HEK293 (cell line): Measurements from ENCODE around the gene ZNF648.

Source experiments
- CTCF ChIA-PET: fragments of 350-600 bp; formaldehyde crosslinking; extraction: SDS; loops from one replicate; lab custom pipeline; 2021; ENCODE audit warnings: antibody characterized with exemption; lab: Yijun Ruan, JAX
- POLR2A ChIA-PET: fragments of 300-600 bp; formaldehyde crosslinking; extraction: SDS; loops from one replicate; lab custom pipeline; 2020; ENCODE audit warnings: antibody characterized with exemption, inconsistent platforms; lab: Yijun Ruan, JAX
- H3K27ac ChIP-seq: fragments of 200-500 bp; sonication (Bioruptor generic); 2 replicates; pipeline ENCODE4 v1.5.1; 2014; ENCODE audit warnings: low read depth, low read length, control low read depth, inconsistent platforms; ENCODE audit errors: extremely low read depth
- H3K36me3 ChIP-seq, 2 experiments: fragments of 200-500 bp in 1 of 2; sonication (Bioruptor generic) in 1 of 2; 1 replicate in 1 of 2; 2 replicates in 1 of 2; pipeline ENCODE4 v1.5.1; 2014 to 2017; ENCODE audit warnings: inconsistent platforms in 2 of 2, low read length in 2 of 2; ENCODE audit not compliant: control insufficient read depth in 2 of 2, insufficient read depth in 1 of 2
- H3K4me1 ChIP-seq: fragments of 200-500 bp; sonication (Bioruptor generic); 2 replicates; pipeline ENCODE4 v1.5.1; 2014; ENCODE audit warnings: mild to moderate bottlenecking, low read length, inconsistent platforms; ENCODE audit not compliant: control insufficient read depth, insufficient read depth
- H3K4me3 ChIP-seq: 2 replicates; pipeline ENCODE4 v1.5.1; 2011; ENCODE audit warnings: low read depth, mild to moderate bottlenecking, control low read depth, low read length, moderate library complexity
- H3K9me3 ChIP-seq: fragments of 200-500 bp; sonication (Bioruptor generic); 2 replicates; pipeline ENCODE4 v1.5.1; 2014; ENCODE audit warnings: low read depth, low read length, inconsistent platforms; ENCODE audit not compliant: control insufficient read depth, insufficient read depth
- TCF7L2 ChIP-seq: IDR thresholded peaks from 2 replicates; pipeline ENCODE4 v1.6.1; 2011; ENCODE audit warnings: low read depth, mild to moderate bottlenecking, inconsistent platforms, low read length, moderate library complexity, borderline replicate concordance
- WT1 ChIP-seq: fragments of 450-650 bp; formaldehyde crosslinking; IDR thresholded peaks from 2 replicates; pipeline ENCODE4 v1.5.1; 2016; ENCODE audit warnings: missing biosample characterization, missing genetic modification characterization
- YY2 ChIP-seq: fragments of 450-650 bp; formaldehyde crosslinking; IDR thresholded peaks from 2 replicates; pipeline ENCODE4 v1.5.1; 2016; ENCODE audit warnings: missing biosample characterization, missing genetic modification characterization
- ZBTB20 ChIP-seq: fragments of 450-650 bp; formaldehyde crosslinking; IDR thresholded peaks from 2 replicates; pipeline ENCODE4 v1.5.1; 2016; ENCODE audit warnings: missing biosample characterization, missing genetic modification characterization
- ZBTB48 ChIP-seq: fragments of 450-650 bp; formaldehyde crosslinking; IDR thresholded peaks from 2 replicates; pipeline ENCODE4 v1.5.1; 2016; ENCODE audit warnings: missing biosample characterization, missing genetic modification characterization
- ZNF23 ChIP-seq: fragments of 450-650 bp; formaldehyde crosslinking; IDR thresholded peaks from 2 replicates; pipeline ENCODE4 v1.5.1; 2016; ENCODE audit warnings: missing biosample characterization, missing genetic modification characterization, borderline replicate concordance
- ZNF239 ChIP-seq: fragments of 450-650 bp; formaldehyde crosslinking; IDR thresholded peaks from 2 replicates; pipeline ENCODE4 v1.5.1; 2016; ENCODE audit warnings: missing biosample characterization, missing genetic modification characterization
- ZNF266 ChIP-seq: fragments of 450-650 bp; formaldehyde crosslinking; IDR thresholded peaks from 2 replicates; pipeline ENCODE4 v1.5.1; 2016; ENCODE audit warnings: missing biosample characterization, missing genetic modification characterization, low read depth
- ZNF341 ChIP-seq: fragments of 450-650 bp; formaldehyde crosslinking; IDR thresholded peaks from 2 replicates; pipeline ENCODE4; 2016; ENCODE audit warnings: low read depth, missing biosample characterization, missing genetic modification characterization
- ZNF549 ChIP-seq: fragments of 450-650 bp; IDR thresholded peaks from 2 replicates; pipeline ENCODE4 v1.5.1; 2018; ENCODE audit warnings: missing biosample characterization, missing genetic modification characterization, mild to moderate bottlenecking, inconsistent platforms, moderate library complexity
- ZNF555 ChIP-seq: fragments of 450-650 bp; formaldehyde crosslinking; conservative IDR thresholded peaks from 2 replicates; pipeline ENCODE4 v1.5.1; 2017; ENCODE audit warnings: missing biosample characterization, mild to moderate bottlenecking, missing genetic modification characterization, inconsistent platforms
- ZNF561 ChIP-seq: fragments of 450-650 bp; IDR thresholded peaks from 2 replicates; pipeline ENCODE4 v1.5.1; 2018; ENCODE audit warnings: missing biosample characterization, missing genetic modification characterization, borderline replicate concordance
- ZNF701 ChIP-seq: fragments of 450-650 bp; formaldehyde crosslinking; IDR thresholded peaks from 2 replicates; pipeline ENCODE4 v1.5.1; 2016; ENCODE audit warnings: missing biosample characterization, missing genetic modification characterization
- ZNF785 ChIP-seq: fragments of 450-650 bp; formaldehyde crosslinking; IDR thresholded peaks from 2 replicates; pipeline ENCODE4 v1.5.1; 2016; ENCODE audit warnings: missing biosample characterization, missing genetic modification characterization
- TF ChIP-seq, protein P1 (sequence below): fragments of 450-650 bp; formaldehyde crosslinking; IDR thresholded peaks from 2 replicates; pipeline ENCODE4 v1.5.1; 2016; ENCODE audit warnings: missing biosample characterization, missing genetic modification characterization
- TF ChIP-seq, protein P2 (sequence below): fragments of 450-650 bp; formaldehyde crosslinking; optimal IDR thresholded peaks from 2 replicates; pipeline ENCODE3; 2016; ENCODE audit warnings: missing biosample characterization, mild to moderate bottlenecking, missing genetic modification characterization
- TF ChIP-seq, protein P3 (sequence below): fragments of 450-650 bp; formaldehyde crosslinking; IDR thresholded peaks from 2 replicates; pipeline ENCODE4 v1.5.0; 2017; ENCODE audit warnings: missing biosample characterization, missing genetic modification characterization, borderline replicate concordance
- TF ChIP-seq, protein P4 (sequence below): fragments of 450-650 bp; formaldehyde crosslinking; IDR thresholded peaks from 2 replicates; pipeline ENCODE4 v1.5.1; 2016; ENCODE audit warnings: missing biosample characterization, missing genetic modification characterization, borderline replicate concordance
- TF ChIP-seq, protein P5 (sequence below): fragments of 450-650 bp; formaldehyde crosslinking; IDR thresholded peaks from 2 replicates; pipeline ENCODE4 v1.5.1; 2016; ENCODE audit warnings: missing biosample characterization, missing genetic modification characterization

The ZNF648 gene

GRCh38 chr1:182065126-182065845 lies 3.8 kb upstream of the ZNF648 start (continued):
- TF ChIP-seq, protein P1, sequence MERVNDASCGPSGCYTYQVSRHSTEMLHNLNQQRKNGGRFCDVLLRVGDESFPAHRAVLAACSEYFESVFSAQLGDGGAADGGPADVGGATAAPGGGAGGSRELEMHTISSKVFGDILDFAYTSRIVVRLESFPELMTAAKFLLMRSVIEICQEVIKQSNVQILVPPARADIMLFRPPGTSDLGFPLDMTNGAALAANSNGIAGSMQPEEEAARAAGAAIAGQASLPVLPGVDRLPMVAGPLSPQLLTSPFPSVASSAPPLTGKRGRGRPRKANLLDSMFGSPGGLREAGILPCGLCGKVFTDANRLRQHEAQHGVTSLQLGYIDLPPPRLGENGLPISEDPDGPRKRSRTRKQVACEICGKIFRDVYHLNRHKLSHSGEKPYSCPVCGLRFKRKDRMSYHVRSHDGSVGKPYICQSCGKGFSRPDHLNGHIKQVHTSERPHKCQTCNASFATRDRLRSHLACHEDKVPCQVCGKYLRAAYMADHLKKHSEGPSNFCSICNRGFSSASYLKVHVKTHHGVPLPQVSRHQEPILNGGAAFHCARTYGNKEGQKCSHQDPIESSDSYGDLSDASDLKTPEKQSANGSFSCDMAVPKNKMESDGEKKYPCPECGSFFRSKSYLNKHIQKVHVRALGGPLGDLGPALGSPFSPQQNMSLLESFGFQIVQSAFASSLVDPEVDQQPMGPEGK, result no peak
- TF ChIP-seq, protein P2, sequence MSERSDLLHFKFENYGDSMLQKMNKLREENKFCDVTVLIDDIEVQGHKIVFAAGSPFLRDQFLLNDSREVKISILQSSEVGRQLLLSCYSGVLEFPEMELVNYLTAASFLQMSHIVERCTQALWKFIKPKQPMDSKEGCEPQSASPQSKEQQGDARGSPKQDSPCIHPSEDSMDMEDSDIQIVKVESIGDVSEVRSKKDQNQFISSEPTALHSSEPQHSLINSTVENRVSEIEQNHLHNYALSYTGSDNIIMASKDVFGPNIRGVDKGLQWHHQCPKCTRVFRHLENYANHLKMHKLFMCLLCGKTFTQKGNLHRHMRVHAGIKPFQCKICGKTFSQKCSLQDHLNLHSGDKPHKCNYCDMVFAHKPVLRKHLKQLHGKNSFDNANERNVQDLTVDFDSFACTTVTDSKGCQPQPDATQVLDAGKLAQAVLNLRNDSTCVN, result no peak
- TF ChIP-seq ZNF239 (tag by site-specific recombination), result no peak

DNA sequence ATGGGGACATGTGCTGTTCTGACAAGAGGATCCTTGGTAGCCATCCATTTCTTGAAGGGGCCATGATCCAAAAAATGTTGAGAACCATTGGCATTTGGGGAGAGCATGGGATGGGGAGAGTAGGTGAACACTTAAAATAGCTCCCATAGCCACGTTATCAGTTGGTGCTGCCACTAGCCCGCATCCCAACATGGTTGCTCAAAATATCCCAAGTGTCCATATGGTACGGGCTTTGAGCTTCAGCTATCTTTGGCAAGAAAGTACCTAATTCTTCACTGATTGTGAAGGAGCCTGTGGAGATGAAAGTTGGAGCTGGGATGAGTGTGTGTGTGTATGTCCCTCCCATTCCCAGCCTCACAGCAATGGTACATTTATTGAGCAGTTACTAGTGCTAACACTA lies 3.1 kb upstream of the ZNF648 start:
- Histone ChIP-seq H3K4me3 (no peak overlapping the region), H3K36me3 (no peaks in the 10 kb centered on the region), H3K9me3 (no peaks in the 10 kb centered on the region), H3K4me1 (no peaks in the 10 kb centered on the region), H3K27ac (no peak overlapping the region)
- ChIA-PET CTCF (interaction anchor here (0.6 to 1.1 kb wide), 4 partner anchors 10 to 128 kb away, joined by 3 to 6 read pairs (median 3); no protein-coding TSS in a partner anchor), POLR2A (no interaction called here)
- no peak for TF ChIP-seq ZNF341 (tag by site-specific recombination)
- TF ChIP-seq, protein P1, result no peak
- no peak for TF ChIP-seq ZNF549 (tag by site-specific recombination)
- TF ChIP-seq YY2 (tag by site-specific recombination), result no peak
- TF ChIP-seq ZNF561 (tag by site-specific recombination), result no peak
- TF ChIP-seq WT1 (tag by site-specific recombination), result no peak
- TF ChIP-seq ZBTB20 (tag by site-specific recombination), result no peak
- no peak for TF ChIP-seq ZNF23
- no peak for TF ChIP-seq ZNF785 (tag by site-specific recombination)
- no peak for TF ChIP-seq ZNF701 (tag by site-specific recombination)
- TF ChIP-seq ZNF555 (tag by site-specific recombination), result no peak
- TF ChIP-seq, protein P3, sequence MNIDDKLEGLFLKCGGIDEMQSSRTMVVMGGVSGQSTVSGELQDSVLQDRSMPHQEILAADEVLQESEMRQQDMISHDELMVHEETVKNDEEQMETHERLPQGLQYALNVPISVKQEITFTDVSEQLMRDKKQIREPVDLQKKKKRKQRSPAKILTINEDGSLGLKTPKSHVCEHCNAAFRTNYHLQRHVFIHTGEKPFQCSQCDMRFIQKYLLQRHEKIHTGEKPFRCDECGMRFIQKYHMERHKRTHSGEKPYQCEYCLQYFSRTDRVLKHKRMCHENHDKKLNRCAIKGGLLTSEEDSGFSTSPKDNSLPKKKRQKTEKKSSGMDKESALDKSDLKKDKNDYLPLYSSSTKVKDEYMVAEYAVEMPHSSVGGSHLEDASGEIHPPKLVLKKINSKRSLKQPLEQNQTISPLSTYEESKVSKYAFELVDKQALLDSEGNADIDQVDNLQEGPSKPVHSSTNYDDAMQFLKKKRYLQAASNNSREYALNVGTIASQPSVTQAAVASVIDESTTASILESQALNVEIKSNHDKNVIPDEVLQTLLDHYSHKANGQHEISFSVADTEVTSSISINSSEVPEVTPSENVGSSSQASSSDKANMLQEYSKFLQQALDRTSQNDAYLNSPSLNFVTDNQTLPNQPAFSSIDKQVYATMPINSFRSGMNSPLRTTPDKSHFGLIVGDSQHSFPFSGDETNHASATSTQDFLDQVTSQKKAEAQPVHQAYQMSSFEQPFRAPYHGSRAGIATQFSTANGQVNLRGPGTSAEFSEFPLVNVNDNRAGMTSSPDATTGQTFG (tag by site-specific recombination), result no peak
- TF ChIP-seq ZBTB48 (tag by site-specific recombination), result no peak
- no peak for TF ChIP-seq ZNF266 (tag by site-specific recombination)
- TF ChIP-seq, protein P4, sequence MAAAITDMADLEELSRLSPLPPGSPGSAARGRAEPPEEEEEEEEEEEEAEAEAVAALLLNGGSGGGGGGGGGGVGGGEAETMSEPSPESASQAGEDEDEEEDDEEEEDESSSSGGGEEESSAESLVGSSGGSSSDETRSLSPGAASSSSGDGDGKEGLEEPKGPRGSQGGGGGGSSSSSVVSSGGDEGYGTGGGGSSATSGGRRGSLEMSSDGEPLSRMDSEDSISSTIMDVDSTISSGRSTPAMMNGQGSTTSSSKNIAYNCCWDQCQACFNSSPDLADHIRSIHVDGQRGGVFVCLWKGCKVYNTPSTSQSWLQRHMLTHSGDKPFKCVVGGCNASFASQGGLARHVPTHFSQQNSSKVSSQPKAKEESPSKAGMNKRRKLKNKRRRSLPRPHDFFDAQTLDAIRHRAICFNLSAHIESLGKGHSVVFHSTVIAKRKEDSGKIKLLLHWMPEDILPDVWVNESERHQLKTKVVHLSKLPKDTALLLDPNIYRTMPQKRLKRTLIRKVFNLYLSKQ (tag by site-specific recombination), result no peak
- TF ChIP-seq, protein P5, sequence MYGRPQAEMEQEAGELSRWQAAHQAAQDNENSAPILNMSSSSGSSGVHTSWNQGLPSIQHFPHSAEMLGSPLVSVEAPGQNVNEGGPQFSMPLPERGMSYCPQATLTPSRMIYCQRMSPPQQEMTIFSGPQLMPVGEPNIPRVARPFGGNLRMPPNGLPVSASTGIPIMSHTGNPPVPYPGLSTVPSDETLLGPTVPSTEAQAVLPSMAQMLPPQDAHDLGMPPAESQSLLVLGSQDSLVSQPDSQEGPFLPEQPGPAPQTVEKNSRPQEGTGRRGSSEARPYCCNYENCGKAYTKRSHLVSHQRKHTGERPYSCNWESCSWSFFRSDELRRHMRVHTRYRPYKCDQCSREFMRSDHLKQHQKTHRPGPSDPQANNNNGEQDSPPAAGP (tag by site-specific recombination), result no peak
- no peak for TF ChIP-seq TCF7L2
